ENCODE measurements around the gene MRPS30.

DNA sequence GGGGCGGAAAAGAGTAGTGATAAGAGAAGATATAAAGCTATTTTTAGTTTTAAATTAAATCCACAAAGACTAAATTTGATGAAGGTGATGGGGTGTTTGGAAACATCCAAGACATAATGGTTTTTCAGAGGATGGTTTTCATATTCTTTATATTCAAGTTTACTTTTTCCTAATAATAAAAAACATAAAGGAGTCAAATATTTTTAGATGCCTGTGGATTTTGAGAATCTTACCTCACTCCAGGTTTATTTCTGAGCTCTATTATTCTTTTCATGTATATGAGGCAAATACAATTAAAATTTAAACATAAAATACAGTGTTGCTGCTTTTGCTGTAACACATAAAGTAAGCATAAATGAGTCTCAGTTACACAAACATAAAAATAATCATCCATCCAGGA lies 22.2 kb downstream of the MRPS30 start:
- TF ChIP-seq, protein P1, sequence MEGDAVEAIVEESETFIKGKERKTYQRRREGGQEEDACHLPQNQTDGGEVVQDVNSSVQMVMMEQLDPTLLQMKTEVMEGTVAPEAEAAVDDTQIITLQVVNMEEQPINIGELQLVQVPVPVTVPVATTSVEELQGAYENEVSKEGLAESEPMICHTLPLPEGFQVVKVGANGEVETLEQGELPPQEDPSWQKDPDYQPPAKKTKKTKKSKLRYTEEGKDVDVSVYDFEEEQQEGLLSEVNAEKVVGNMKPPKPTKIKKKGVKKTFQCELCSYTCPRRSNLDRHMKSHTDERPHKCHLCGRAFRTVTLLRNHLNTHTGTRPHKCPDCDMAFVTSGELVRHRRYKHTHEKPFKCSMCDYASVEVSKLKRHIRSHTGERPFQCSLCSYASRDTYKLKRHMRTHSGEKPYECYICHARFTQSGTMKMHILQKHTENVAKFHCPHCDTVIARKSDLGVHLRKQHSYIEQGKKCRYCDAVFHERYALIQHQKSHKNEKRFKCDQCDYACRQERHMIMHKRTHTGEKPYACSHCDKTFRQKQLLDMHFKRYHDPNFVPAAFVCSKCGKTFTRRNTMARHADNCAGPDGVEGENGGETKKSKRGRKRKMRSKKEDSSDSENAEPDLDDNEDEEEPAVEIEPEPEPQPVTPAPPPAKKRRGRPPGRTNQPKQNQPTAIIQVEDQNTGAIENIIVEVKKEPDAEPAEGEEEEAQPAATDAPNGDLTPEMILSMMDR (IDR thresholded peaks at IDR 0.05), result no peak
- TF ChIP-seq POLR2A (IDR thresholded peaks at IDR 0.05), result no peak
